Retina (tissue), 1 donor: ENCODE results near the gene RBM15.

Source experiments
- DNase-seq: peaks from one replicate; pipeline ENCODE4 v3.0.0-alpha.2; 2016

Gene RBM15

DNA sequence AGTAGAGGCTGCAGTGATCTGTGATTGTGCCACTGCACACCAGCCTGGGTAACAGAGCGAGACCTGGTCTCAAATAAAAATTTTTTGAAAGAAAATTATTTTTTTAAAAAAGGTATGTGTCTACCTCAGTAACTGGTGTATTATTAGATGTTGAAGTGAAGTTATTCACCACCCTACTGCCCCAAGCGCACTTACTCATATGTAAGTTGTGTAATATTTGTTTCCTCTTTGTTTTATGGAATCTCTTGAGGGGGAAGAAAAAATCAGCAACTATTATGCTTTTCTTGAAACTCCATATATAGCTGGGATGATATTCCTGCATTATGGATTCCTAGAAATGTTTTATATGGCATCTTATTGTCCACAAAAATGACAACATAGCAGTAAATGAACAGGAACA, 21.3 kb downstream of the RBM15 start:
- no peak for DNase-seq

DNA sequence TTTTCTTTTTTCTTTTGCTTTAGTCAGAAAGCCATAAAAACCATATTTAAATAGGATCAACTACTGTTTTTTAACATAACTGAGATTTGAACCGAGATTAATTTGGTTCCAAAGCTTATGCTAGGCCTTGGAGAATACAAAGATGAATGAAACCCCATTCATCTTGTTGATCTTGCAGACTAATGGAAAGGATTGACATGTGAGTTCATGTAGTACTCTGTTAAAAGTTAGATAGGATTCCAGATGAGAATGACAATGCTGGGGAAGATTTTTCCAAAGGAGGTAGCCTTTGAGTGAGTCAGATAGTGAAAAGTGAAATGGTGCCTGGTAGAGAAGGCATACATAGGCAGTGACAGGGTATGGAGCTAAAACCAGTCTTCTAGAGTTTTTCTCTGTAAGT, 22.7 kb downstream of the RBM15 start:
- DNase-seq, result no peak

DNA sequence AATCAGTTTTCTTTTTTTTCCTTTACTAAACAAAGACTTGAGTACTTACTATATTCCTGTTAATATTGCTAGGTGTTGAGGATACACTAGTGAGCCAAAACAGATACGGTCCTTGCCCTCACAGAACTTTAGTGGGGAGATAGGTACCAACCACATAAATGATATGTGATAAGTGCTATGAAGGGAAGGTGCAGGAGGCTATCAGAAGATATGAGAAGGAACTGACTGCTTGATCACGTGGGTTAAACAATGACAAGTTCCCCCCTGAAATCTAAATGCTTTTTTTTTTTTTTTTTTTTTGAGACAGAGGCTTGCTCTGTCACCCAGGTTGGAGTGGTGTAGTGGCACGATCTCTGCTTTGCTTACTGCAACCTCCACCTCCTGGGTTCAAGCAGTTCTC, 25.0 kb downstream of the RBM15 start:
- no peak for DNase-seq

DNA sequence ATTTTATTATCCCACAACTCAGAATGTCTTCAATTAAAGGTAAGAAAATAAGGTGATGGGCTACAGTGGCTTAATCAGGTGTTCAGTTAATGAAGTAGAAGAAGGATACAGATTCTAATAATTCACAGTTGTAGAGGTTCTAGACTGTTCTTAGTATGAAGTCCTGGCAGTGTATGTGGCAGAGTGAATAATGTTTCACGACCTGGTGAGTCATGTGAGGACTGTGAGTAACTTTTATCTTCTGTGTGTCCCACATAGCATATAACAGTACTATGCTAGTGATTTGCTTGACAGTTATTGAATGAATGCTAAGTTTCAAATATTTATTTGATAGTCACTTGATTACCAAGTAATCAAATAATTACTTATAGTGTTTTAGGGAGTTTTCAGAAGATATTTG, 31.6 kb downstream of the RBM15 start:
- no peak for DNase-seq

DNA sequence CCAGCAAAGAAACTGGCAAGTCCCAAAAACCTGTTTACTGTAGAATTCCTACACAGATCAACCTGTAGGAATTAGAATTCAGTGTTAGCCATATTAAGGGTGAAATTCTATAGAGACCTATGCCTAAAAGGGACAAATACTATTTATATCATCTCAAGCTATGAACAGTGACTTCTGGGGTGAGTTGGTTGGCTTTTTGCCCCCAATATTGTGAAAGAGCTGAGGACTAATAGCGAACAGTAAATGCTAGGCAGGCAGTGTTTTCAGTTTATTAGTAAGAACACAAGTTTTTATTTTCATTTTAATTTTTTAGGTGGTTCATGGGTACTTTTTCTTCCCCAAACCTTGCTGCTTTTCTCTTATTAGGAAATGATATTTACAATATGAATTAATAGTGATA, 36.3 kb downstream of the RBM15 start:
- DNase-seq, result no peak

DNA sequence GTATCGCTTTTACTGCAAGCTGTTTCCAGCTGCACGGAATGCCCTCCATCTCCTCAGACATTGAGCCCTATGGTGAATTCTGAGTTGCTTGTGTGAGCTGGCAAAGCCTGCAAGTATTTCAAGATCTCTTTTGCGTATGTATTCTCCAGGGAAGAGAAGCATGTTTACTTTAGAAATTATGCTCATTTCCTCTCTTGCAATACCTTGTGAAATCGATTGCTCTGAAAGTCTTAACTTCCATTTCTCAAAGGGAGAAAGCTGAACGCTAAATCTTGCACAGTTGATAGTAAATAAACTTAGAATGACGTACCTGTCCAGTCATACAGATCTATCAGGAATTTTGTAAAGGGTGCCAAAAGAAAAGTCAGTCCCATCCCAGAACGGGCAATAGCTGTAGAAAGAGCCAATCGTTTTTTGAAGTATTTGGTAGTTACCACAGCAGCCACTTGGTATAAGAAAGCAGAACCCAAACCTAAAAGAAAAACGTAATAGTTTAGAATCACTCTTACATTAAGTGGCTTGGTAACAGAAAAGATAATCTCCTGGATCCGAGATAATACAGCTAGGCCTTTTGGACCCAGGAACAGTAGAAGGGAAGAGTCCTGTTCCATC, 41.6 kb downstream of the RBM15 start:
- DNase-seq, result no peak

DNA sequence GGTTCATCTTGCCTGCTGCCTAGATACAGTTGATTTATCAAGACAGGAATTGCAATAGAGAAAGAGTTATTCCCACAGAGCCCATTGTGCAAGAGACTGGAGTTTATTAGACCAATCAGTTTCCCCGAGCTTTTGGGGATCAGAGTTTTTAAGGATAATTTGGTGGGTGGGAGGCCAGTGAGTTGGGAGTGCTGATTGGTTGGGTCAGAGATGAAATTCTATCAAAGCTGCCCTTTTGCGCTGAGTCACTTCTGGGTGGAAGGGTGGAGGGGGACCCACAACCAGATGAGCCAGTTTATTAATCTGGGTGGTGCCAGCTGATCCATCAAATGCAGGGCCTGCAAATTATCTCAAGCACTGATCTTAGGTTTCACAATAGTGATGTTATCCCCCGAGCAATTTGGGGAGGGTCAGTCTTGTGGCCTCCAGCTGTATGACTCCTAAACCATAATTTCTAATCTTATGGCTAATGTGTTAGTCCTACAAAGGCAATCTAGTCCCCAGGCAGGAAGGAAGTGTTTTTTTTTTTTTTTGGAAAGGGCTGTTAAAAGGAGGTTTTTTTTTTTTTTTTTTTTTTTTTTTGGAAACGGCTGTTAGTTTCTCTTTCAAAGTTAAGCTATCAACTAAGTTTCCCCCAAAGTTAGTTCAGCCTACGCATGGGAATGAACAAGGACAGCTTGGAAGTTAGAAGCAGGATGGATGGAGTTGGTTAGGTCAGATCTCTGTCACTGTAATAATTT, 44.2 kb downstream of the RBM15 start:
- DNase-seq, result no peak

DNA sequence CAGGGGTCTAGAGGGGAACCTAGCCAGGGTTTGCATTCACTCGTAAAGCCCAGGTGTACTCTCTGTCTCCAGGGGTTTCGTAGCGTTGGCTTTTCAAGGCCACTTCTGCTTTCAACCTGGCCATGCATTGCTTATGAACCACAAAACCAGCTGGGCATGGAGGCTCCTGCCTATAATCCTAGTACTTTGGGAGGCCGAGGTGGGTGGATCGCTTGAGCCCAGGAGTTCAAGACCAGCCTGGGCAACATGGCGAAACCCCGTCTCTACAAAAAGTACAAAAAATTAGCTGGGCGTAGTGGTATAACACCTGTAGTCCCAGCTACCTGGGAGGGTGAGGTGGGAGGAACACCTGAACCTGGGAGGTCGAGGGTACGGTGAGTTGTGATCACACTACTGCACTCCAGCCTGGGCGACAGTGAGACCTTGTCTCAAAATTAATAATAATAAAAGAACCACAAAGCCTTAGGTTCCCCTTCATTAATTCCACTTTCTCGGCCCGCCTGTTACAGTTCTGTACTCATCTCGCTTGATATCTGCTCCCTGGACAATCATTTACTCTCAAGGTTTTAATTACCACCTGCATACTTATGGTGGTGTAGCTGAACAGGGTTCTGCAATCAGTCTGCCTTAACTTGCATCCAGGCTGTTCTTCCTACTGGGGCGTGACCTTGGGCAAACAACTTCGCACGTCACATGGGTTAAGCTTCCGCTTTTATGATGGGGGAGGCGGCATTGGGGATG, 45.6 kb downstream of the RBM15 start:
- DNase-seq, result no peak

DNA sequence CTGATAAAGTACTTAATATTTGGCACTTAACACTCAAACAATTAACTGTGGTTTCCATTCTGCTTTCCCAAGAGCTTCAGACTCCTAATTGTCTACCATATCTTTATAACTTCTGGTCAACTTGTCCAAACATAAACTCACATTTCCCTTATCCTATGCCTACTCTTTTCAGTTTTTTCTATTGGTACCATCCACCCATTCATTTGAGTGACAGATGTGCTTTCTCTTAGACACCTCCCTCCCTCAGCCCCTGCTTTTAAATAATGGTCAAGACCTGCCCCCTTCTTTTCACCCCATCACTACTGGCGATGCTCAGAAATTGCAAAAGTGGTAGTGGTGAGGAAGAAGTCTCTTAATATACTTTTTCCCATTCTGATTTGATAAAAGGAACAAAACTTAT, 46.2 kb downstream of the RBM15 start:
- no peak for DNase-seq

DNA sequence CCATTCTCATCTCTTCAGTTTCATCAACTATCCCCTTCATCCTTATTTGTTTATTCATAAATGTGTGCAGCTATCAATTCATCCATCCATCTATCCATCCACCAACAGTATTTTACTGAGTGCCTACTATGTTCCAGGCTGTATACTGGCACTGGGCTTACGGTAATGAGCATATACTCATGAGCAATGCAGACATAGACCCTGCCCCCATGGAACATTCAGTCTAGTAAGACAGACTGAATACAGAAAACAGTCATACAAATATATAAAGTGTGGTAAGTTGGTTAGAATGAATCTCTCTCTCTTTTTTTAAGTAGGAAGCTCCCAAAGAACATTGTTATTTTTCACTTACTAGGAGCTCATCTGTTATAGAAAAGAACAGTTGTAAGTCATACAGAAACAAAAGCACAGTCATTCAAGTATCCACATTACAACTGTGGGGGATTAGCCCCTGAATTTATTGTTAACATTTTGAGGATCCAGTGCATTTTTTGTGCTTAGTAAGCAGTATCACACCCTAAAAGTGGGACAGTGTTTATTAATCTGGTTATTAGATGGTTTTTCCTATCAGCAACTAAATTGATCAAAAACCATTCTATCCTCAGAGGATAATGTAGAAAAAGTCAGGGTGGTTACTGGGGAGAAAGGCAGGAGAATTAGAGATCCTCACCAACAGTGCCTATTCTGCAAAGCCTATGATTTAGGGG, 48.0 kb downstream of the RBM15 start:
- no peak for DNase-seq

DNA sequence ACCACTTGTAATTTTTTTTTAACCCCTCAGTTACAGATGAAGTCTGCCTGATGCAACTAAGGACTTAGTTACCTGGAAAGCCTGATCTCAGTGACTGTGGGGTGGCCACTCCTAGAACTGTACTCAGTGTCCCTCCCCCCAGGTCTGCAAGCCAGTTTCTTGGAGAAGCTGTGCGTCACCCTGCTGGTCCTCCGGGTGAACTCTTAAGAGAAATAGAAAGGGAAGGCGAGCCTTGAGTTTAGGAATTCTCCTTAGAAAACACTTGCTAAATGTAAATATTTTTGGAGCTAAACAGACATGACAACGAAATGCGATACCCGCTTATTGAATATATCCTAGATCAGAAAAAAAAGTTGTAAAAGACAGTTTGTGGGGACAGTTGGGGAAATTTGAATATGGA, 50.9 kb downstream of the RBM15 start:
- no peak for DNase-seq

DNA sequence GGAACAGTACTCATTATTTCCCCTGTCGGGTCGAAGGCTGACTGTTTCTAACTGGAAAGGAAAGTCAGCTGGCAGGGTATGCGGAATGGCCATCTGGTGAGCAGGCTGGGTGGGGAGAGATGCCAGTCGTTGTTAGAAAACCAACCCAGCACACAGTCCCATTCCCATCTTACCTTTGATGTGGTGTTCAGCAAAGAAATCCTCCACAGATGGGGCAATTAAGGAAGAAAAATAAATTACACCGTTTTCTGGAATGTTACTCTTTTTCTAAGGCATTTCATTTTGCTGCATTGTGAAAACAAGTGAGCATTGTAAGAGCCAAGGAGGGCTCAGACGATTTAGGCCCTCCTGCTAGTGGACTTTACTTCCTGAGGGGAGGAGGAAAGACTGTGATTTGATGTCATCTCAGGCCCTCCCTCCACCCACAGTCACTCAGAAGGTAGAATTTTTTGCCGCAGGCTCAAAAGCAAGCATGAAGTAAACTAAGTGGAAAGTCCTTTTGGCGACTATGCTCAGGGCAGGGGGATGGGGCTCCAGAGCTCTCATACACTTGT, 51.6 kb downstream of the RBM15 start, which contains the start of gene SLC16A4:
Gene SLC16A4, minus strand, starts transcription at position 335 of the 554 bp plus-strand sequence. CDS start 1,703 bp downstream, outside the sequence.
- DNase-seq, result peak; percentile 8

DNA sequence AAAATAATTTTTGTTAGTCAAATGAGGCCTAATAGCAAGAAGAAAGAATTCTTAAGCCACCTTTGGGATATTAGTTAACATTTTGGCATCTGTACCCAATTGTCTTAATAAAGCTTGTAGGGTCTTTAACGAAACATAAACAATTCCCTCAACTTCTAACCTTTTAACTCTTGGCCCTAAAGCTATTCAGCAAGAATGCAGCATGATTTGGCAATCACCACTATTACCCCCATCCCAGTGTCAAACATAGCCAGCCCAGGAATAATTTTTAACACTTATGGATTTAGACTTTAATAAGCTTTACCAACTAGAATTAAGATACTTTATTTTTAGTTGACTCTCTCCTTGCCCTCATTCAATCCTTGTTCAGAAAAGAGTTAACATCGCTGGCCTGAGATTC, 54.1 kb downstream of the RBM15 start:
- DNase-seq, result no peak

DNA sequence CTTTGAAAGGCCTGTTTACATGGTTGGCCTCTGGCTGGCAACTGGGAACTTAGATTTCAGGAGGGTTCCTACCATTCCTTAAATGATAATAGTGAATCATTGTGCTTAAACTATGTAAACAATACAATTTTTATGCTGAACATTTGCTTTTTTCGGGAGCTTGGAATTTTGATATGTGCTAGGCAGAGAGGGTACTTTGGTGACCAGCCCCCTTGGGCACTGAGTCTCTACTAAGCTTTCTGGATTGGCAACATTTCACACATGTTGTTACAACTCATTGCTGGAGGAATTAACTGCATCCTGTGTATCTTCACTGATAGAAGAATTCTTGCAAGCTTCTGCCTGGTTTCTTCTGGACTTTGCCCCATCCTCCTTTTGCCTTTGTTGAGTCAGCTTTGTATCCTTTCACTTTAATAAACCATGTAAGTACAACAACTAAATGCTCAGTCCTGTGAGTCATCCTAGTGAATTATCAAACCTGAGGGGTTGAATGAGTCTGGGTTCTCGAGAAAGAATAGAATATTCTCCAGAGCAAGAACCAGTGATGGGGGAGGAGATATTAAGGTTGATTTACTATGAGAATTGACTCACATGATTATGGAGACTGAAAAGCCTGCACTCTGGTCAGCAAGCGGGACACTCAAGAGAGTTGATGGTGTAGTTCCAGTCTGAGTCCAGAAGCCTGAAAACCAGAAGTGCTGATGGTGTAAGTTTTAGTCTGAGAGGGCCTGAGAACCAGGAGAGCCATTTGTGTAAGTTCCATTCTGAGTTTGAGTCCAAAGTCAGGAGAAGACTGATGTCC, 54.7 kb downstream of the RBM15 start:
- no peak for DNase-seq

DNA sequence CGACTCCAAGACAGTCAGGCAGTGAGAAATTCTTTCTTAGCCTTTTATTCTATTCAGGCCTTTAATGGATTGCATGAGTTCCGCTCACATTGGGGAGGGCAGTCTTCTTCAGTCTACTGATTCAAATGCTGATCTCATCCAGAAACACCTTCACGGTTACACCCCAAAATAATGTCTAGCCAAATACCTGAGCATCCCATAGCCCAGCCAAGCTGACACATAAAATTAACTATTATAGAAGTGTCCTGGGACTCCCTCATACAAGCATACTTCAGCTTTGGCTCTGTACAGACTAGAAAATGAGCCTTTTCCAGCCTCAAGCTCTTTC, 55.3 kb downstream of the RBM15 start:
- DNase-seq, result no peak
